HG03025 (cell line): ENCODE measurements around the gene DDIT3.

Experiments
- ATAC-seq: cut with Tn5 transposase; IDR thresholded peaks from one replicate; pipeline ENCODE4 v1.9.1; 2021; ENCODE audit warnings: mild to moderate bottlenecking, moderate library complexity; ENCODE audit not compliant: unreplicated experiment, low FRiP score

DDIT3 gene

DNA sequence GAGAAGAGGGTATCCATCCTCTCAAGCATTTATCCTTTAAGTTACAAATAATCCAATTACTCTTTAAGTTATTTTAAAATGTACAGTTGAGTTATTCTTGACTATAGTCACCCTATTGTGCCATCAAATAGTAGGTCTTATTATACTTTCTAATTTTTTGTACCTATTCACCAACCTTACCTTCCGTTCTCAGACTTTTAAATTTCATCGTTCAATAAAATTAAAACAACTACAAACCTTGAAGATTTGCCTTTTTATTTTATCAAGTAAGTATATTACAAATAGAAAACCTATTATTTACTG is 27.6 kb upstream of the DDIT3 start:
- ATAC-seq: no peak

DNA sequence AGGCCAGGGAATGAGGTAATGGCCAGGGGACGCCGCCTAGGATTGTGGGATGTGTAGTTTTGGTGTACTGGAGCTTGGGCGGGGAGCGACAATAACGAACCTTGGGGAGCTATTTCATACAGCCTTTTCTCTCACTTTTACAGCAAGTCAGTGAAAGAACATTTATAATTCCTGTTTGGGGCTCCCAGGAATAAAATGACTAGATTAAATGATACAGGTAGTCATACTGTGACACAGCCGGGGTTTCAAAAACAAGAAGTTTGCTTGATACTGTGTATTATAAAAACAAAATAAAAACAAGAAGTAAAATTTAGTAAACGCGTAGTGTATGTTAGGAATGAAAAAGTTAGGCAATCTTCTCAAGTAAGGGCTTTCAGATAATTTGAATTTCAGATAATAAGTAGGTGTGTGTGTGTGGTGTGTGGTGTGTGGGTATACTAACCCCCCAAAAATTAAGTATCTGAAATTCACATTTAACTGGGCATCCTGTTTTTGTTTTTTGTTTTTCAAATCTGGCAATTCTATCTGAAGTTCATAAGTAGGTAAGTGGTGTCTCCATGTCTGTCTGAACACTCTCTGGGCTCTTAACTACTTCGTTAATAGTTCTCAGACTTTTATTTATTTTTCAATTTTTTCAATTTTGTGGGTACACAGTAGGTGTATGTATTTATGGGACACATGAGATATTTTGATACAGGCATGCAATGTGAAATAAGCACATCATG is 27.1 kb upstream of the DDIT3 start:
- no peak for ATAC-seq

DNA sequence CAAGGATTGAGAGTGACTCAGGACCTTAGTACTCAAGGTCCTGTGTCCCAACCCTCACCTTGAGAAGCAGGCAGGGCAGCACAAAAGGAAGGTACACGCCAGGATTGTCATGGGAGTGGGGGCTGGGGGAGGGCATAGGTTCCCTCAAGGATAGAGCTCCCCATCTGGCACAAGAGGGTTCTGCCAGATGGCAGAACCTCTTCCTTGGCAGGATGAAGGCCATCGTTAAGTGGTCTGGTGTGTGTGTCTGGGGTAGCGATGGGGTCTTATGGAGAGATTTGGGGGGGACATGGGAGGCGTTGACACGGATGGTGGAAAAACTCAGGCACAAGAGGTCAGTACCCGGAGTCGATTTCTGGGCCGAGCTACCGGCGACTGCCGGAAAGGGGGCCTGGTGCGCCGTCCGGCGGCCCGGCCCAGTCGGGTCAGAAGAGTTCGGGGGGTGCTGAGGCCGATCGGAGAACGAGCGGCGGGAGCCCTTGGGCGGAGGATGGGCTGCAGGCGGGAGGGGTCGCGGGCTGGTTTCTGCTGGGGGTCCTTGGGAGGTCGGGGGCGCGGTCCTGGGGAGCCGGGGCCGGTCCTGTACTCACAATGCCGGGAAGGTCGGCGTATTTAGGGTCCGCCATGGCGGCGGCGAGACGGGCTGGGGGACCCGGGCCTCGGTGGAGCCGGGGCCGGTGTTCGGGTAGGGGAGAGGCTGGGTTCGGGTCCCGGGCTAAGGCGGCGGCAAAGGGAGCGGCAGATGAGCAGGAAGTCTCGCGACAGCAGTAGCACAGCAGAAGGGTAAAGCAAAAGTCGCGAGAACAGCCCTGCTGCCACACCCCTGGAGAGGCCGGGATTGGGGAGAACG is 26.3 kb upstream of the DDIT3 start, which contains the start of gene DCTN2:
Gene DCTN2, minus strand, starts transcription at position 755 of the 850 bp plus-strand sequence. Its CDS starts 129 bp downstream, at position 626.
- peak; percentile 97 for ATAC-seq

DNA sequence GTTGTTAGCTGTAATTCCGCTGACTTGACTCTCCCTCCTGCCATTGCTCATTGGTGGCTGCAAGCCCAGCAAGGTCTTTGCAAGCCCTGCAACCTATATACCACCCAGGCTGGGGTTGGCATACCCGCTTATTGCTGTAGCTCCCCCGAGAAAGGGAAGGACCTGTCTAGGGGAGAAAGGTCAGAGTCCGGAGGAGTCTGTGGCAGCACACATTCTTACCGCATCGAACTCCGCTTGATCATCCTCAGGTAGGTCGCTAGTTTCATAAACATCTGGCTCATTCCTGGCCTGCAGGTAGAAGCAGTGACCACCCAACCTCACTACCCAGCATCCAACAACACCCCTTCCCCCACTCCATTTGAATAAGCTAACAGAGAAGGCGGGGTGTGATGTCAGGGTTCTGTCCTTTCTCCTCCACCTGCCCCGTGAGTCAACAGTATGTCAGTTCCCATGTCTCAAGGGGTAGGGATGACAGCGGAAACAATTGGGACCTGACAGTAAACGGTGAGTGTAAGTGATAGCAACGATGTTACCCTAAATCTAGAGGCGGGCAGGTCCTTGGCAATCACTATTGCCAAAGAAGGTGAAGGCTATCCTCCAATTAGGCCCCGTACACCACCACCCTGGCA is 25.6 kb upstream of the DDIT3 start:
- no peak for ATAC-seq

DNA sequence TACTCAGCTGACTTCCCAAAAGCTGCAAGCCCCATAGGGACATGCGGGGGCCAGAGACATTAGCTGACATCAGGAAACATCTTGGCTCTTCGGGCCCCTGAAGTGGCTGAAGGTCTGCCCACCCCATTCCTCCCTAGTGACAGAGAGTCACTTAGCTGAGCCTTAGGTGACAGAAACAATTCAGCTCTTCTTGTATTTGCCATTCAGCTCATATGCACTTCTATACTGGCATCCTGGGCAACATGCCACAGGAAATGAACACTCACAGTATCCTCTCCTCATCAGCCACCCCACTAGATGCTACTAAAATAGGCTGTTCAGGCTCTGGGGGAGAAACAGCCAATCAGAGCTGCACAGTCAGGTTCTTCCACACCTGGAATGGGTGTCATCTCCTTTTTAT is 23.3 kb upstream of the DDIT3 start:
- ATAC-seq: no peak

DNA sequence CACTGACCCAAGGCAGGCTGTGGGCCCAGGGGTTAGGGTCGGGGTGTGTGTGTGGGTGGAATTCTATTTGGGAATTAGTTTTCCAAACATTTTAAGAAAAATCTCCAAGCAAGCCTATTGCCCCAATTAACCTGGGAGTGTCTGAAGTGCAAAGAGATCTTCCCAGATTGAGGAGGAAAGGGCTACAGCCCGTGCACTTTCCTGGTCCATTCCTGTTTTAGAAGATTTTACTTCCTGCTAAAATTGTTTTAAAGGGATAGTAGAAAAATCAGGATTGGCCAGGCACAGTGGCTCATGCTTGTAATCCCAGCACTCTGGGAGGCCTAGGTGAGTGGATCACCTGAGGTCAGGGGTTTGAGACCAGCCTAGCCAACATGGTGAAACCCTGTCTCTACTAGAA is 21.4 kb upstream of the DDIT3 start:
- ATAC-seq: no peak

DNA sequence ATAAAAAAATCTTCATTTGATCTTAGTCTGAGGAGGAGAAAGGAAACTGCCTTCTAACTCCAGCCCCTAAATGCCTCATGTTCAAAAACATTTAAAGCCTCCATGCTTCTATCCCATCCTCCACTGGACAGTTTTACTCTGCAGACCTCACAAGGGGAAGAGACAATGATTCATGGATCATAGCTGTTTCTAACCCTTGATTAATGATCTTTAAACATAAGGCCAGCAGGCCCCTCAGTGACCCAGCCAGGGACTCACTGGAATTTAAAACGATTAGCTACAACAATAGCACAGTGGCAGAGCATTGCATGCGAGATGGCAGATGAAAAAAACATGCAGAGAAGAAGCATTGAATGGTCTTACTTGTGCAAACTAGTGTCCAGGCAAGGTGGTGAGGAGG is 20.7 kb upstream of the DDIT3 start:
- no peak for ATAC-seq

DNA sequence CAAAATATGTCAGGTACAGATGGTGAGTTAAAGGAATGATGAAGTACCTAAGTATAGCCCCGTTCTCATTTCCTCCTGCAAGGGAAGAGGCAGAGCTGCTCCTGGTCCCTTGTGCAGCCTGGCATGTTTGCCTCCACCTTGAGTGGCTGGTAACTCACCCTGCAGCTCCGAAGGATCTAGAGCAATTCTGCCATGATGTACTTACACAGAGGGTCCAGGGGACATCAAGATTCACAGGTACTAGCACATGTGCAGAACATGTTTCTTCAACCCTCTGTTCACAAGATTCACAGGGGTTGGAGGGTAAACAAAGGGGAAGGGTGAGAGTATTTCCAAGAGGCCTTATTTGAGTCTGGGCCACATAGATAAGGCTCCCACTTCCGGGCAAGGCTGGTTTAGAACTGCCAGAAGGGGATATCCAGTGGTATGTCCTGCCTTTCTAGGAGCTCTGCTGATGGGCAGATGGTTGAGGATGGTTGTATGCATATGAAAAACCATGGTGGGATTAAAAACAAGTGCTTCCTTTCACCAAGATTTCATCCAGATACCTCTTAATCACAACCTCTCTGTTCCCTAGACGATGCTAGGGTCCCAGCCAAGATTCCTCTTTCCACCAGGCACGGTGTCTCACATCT is 18.9 kb upstream of the DDIT3 start:
- no peak for ATAC-seq

DNA sequence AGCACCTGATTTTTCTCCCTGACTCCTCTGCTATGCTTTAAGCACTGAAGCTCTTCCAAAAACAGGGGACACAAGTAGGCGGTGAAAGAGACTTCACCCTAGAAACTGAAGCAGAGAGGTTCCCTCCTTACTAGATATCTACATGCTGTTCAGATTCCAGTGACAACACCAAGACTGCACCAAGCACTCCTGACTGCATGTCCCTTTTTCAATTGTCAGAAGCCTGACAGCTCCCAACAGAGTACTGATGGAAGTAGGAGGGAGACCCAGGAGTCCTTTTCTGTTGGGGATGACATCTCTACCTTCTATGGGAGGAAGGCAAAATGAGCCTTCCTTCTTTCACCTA is 16.3 kb upstream of the DDIT3 start:
- ATAC-seq: no peak

DNA sequence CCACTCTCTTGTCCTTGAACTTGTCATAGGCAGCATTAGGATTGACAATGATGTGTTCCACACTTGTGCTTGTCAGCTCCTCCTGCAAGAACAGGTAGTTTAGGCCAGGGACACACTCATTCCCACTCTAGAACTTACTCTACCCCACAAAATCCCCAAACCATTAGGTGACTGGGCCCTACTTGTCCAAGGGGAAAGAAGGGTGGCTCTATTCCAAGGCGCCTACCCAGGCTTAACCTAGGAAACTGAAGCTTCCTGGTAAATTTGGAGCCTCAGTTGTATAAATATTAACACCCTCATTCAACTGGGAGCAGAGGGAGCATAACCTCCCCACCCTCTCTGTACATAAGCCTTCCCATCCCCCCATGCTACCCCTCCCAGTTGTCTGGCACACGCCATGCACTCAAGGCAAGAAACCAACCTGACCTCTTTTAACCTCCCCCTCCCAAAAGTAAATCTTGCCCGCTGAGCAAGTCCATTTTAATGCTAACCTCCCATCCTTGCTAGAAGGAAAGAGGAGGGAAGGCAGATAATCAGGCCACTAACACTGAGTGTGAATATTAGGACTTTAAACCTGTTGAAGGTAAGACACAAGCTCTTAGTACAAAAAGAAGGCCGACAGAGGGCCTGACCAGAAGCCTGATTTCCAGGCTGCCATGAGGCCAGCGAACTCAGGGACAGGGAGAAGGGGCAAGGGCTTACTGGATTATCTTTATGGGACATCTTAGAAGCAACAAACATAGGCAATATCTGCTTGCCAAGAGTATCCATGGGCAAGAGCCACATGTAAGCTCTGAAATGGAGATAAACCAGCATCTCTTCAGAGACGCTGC is 15.7 kb upstream of the DDIT3 start:
- ATAC-seq: no peak

DNA sequence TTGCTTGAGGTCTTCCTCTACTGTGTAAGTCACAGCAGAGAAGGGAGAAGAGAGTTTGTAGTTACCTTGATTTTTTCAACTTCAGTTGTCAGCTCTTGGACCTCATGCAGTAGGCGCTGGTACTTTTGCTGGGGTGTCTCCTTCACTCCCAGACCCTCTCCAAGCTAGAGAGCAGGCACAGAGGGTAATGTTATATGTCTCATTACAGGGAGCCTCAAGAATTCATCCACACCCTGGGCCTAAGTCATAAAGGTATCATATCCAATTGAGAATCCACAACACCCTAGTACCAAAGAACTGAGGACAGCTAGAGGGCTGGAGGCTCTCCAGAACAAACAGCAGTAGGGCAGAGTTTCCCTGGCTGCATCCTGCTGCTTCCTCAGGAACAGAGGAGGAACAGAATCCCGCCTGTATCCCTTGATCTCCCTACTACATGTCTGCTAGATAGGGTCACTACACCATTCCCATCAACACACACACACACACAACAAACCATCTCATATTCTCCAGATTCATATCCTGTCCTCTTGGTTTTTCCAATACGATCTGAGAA is 14.8 kb upstream of the DDIT3 start:
- no peak for ATAC-seq

DNA sequence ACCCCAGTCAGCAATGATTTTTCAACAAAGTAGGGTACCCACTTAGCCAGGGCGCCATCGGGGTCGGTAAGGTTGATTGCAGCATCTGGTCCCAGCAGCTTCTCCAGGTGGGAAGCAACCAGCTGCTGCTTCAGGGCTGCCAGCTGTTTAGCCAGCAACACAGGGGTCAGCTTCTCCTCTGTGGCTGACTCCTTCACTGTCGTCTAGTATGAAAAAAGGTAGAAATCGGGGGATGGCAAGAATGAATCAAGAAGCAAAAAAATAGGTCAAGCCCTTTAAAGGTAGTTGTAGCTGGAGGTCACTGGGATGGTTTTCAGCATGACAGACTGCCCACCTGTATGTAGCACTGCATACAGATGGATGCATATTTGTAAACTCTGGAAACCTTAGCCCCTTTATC is 13.9 kb upstream of the DDIT3 start:
- ATAC-seq: no peak

DNA sequence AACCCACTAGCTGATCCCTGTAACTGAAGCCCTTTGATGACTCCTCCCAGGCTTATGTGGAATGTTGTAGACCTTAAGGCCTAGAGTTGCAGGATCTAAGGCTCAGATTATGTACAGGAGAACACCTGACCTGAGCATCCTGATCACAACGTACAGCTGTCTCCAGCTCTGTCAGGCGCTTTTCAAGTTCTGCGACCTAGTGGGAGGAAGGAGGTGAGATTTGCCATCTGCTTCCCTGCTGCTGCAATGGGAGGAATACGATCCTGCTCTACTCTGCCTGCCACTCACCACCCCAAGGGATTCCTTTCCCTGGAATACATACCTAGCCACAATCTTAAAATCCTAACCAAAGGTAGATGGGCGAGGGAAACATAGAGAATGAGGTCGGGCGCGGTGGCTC is 12.8 kb upstream of the DDIT3 start:
- ATAC-seq: no peak

DNA sequence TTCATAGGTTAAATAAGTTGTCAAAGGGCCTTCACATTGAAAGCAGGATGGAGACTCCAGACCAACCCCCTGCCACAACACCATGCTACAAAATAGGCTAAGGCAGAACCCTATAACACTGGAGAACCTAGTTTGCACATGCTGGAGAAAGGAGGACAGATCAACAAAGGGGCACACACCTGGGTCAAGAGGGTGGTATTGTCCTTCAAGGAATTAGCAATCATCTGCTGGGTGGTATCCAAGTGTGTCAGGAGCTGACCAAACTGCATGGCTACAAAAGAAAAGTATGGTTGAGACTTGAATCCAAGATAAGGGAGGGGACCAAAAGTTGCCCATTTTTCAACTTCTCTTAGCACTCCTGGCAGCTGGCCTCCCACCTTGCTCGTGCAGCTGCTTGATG is 11.5 kb upstream of the DDIT3 start:
- no peak for ATAC-seq

DNA sequence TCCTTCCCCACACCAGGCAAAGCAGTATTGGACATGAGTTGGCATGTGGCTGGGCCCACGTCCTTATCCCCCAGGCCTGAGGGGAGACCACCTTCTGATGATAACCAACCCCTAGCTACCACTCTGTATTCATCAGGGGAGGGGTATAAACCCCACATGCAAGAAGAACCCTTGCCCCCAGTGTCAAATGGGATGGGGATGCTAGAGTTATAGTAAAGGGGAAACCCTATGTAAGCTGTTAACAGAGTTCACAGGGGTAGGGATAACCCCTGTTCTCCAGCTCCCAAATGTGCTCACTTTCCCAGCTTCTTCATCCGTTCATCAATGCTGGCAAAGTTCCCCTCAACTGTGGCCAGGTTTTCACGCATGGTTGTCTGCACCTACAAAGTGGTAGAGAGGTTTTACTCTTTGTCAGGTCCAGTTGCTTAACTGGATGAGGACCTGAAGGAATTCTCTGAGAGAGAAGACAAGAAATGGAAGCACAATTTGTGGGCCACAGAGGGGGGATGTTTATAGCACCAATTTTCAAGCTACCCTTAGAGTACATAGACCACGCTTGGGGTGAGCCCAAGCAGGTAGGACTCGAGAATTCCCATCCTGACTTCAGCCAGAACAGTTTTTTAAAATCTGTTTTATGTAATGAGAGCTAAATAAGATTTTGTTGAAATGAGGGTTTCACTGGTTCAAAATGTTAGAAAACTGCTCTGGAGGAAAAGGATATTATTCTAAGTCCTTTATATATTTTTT is 10.3 kb upstream of the DDIT3 start:
- ATAC-seq: no peak

DNA sequence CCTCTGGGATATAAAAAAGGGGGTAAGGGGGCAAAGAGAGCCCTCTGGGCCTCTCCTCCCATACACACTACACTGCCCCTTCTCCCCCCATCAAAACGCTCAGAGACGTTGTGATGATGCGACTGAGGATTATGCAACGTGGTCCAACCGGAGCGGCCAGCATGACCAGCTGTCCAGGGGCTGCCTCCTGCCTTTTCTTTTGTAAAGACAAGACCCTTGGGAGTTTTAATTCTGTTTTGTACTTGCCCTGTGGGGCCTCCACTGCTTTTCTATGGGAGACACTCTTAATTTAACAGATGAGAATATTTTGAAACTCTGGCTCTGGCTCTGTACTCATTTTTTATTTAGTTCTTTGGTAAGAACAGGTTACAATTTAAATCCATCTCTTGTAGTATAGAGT is 9.5 kb upstream of the DDIT3 start:
- no peak for ATAC-seq

DNA sequence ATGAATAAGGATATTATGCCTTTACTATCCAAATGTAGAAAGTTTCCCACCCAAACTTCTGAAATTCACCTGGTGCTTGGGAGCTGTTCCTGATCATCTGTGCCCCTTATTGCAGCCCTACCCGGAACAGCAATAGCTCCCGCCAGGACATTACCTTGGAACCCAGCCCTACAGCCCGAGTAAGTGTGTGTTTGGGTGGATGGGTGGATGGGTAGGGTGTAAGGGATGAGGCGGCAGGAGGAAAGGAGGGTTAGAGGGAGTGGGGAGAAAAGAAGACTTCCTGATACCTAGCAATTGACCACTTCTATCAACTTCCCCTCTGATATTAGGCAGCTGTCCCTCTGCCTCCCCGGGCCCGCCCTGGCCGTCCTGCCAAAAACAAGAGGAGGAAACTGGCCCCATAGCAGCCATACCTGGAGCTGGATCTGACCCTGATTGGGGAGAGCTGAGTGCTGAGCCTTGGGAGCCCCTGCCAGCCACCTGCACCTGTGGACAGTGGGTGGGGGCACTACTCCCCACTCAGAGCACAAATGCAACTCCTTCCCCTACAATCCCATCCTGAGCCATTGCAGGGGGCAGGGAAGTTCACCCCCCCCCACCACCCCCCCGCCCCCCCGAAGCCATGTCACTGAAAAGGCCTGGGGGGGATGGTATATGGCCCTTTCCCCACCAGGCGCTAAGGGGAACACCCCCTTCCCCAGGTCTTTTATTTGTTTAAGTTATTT is 8.7 kb upstream of the DDIT3 start:
- ATAC-seq: no peak

DNA sequence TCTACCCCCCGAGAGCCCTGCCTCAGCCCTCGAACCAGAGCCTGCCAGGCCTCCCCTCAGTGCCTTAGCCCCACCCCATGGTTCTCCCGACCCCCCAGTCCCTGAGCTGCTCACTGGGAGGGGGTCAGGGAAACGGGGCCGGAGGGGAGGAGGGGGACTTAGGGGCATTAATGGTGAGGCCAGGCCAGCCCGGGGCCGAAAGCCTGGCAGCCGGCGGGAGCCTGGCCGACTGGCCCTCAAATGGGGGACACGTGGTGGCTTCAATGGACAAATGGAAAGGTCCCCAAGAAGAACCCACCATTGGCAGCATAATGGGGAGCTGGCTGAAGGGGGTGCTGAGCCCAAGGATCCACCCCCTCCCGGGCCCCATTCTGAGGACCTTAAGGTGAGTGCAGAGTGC is 7.9 kb upstream of the DDIT3 start:
- ATAC-seq: no peak

DNA sequence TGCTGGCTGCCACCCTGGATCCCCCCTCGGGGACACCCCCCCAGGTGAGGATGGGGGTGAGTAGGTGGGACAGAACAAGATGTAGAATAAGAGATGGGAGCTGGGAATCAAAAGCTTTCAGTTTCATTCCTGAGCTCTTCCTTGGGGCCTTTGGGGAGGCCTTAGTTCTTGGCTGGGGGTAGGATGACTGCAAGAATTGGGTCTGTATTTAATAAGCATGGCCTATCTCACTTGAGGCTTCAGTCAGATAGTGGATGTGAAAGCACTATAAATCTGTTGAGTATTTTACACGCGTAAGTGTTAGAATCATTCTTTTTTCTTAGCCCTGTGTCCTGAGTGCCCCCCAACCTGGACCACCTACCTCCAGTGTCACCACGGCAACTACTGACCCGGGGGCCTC is 6.9 kb upstream of the DDIT3 start:
- ATAC-seq: no peak
